ENCODE measurements around the gene NT5E.
A peak's percentile ranks its signal among the peaks of the same experiment; 100 is the strongest.

The NT5E gene

DNA sequence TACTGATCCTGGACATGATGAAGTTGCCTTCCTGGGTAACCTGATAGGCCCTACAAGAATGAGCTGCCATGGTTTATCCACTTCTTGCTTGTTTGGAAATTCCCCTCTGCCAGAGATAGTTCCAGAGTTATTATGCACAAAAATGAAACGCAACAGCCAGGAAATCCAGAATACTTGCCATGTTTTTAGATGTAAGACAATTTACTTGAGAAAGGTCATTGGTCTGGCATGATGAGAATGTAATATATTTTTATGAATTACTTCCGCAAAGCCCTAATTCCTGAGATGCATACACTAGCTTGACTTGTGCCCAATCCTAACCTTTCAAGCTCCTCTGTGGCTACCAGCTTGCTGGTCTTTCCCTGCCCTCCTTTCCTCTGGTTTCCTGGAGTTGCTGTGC lies 27.9 kb upstream of the NT5E start:
- DNase-seq (ENCODE audit: low spot score), result no peak

DNA sequence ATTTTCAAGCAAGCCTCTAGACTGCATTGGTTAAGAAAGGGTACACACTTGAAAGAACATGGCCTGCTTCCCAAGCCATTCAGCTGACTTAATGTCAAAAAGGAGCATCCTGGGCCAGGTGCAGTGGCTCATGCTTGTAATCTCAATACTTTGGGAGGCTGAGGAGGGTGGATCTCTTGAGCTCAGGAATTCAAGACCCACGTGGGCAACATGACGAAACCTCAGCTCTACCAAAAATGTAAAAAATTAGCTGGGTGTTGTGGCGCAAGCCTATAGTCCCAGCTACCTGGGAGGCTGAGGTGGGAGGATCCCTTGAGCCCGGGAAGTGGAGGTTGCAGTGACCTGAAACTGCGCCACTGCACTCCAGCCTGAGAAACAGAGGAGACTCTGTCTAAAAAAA lies 26.9 kb upstream of the NT5E start:
- no peak for DNase-seq (ENCODE audit: low spot score)

DNA sequence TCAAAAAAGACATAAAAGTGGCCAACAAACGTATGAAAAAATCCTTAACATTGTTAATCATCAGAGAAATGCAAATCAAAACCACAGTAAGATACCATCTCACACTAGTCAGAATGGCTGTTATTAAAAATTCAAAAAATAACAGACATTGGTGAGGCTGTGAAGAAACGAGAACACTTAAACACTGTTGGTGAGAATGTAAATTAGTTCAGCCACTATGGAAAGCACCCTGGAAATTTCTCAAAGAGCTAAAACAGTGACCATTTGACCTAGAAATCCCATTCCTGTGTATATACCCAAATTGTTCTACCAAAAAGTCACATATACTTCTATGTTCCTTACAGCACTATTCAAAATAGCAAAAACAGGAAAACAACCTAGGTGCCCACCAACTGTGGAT lies 24.9 kb upstream of the NT5E start:
- no peak for DNase-seq (ENCODE audit: low spot score)

DNA sequence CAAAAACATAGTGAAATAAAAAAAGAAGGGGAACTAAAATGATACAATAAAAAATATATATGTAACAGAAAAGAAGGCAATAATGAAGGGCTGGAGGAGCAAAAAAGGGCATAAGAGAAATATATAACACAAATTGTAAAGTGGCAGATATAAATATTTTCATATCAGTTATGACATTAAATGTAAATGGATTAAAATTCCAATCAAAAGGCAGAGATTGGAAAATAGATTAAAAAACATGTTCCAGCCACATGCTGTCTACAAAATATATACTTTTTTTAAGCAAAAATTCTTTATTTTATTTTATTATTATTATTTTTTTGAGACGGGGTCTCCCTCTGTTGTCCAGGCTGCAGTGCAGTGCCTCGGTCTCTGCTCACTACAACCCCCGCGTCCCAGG lies 23.9 kb upstream of the NT5E start:
- no peak for DNase-seq (ENCODE audit: low spot score)

DNA sequence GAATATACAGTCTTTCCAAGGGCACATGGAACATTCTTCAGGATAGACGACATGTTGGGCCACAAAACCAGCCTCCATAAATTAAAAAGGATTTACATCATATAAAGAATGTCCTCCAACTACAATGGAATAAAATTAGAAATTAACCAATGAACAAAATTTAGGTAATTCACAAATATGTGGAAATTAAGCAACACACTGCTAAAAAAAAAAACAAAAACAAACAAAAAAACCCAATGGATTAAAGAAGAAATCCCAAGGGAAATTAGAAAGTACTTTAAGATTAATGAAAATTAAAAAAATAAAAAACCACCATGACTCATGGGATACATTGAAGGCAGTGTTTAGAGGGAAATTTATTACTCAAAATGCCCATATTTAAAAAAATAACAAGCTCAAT lies 21.4 kb upstream of the NT5E start:
- DNase-seq (ENCODE audit: low spot score), result no peak

DNA sequence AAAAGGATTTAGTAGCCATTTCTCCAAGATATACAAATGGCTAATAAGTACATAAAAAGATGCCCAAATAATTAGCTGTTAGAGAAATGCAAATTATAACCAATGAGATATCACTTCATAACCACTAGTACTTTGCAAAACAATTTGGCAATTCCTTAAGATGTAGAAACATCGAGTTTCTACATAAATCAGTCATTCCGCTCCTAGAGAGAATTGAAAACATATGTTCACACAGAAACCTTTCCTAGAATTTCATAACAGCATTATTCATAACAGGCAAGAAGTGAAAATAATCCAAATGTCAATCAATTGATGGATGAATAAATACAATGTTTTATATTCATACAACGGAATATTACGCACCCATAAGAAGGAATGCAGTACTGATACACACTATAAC lies 20.5 kb upstream of the NT5E start:
- DNase-seq (ENCODE audit: low spot score), result no peak

DNA sequence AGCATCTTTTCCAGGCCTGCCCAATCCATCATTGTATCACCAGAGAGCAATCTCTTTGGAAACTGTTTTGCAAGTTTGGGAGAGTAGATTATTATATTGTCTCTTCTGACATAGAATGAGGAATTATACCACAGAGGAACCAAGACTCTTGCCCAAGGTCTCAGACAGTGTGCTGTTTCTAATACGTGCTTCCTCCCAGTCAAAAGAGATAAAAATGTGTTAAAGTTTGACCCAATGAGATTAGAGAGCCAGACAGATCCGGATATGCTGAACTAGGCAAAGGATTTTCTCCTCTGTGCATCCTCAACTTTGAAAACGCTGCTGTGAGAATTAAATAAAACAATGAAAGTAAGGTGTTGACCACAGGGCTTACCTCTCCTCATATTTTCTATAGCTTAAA lies 18.6 kb upstream of the NT5E start:
- DNase-seq (ENCODE audit: low spot score), result no peak

DNA sequence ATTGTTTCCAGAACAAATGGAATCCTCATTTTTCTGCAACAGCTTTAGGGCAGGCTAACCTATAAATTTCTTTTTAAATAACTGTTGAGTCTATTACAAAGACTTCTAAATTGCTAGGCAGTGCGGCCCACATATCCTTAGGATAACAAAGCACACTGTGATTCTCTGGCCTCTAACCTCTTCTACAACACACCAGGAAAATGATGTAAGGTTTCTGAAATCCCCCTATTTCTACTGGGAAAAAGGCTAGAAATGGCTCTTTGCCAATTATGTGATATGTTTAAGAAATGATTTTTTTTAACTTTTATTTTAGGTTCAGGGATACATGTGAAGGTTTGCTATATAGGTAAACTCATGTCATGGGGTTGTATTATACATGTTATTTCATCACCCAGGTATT lies 17.3 kb upstream of the NT5E start:
- no peak for DNase-seq (ENCODE audit: low spot score)

DNA sequence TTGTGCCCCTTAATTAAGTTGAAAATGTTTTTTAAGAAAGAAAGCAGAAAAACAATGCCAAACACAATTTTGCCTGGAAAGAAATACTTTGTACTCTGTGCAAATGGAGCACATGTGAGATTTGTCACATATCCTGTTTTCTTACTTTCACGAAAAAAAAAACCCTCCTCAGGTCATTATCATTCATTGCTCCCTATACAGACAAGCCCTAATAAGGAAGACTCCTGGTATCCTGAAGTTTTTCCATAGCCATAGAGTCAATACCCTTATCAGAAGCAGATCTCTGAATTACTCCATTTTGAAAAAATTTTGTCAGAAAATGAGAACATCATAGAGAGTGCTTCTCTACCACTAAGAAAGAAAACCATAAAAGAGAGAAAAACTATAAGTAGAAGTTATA lies 14.0 kb upstream of the NT5E start:
- no peak for DNase-seq (ENCODE audit: low spot score)

DNA sequence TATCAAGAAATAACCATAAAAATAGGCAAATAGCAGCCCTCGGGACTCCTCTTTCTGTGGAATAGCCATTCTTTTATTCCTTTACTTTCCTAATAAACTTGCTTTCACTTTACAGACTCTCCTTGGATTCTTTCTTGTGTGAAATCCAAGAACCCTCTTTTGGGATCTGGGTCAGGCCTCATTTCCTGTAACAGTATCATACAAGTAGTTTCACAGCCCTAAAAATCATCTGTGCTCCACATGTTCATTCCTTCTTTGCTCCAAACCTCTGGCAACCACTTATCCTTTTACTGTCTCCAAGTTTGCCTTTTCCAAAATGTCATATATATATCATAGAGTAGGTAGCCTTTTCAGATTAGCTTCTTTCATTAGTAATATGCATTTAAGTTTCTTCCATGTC lies 13.5 kb upstream of the NT5E start:
- no peak for DNase-seq (ENCODE audit: low spot score)

DNA sequence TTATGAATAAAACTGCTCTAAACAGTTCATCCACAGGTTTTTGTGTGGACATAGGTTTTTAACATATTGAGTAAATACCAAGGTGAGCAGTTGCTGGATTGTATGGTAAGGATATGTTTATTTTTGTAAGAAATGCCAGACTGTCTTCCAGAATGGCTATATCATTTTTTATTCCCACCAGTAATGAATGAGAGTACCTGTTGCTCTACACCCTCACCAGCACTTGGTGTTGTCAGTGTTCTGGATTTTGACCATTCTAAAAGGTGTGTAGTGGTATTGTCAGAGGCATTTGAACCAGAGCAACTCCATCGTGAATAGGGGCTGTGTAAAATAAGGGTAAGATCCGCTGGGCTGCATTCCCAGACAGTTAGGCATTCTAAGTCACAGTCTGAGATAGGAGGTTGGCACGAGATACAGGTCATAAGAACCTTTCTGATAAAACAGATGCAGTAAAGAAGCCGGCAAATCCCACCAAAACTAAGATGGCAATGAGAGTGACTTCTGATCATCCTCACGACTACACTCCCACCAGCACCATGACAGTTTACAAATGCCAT lies 12.9 kb upstream of the NT5E start:
- DNase-seq (ENCODE audit: low spot score), result no peak

DNA sequence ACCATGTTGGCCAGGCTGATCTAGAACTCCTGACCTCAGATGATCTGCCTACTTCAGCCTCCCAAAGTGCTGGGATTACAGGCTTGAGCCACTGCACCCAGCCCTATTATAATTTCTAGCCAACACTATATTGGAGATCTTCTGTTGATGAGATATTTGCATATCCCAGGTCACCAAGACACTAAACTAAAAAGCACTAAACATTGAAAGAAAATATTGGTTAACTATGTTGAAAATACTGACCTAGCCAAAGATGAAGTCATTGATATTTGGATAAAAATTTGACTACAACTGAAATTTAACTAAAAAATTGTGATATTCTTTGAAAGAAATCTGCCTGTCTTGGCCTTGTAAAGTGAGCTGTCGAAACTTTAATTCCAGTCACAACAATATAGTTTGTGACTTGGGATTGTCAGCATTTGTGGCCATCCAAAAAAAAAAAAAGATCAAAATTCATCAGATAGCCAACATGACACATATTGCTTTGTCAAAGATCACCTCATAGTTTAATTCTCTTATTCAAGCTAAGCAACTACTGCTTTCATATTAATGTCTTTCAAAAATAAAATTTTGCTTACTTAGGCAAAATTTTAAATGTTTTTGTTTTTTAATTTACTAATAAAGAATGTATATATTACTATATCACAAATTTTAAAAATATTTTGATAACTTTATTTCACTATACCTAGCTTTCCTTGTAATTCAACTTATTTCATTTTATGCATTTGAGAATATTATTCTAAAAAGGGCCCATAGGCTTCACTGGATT lies 6.3 kb upstream of the NT5E start:
- DNase-seq (ENCODE audit: low spot score), result no peak

DNA sequence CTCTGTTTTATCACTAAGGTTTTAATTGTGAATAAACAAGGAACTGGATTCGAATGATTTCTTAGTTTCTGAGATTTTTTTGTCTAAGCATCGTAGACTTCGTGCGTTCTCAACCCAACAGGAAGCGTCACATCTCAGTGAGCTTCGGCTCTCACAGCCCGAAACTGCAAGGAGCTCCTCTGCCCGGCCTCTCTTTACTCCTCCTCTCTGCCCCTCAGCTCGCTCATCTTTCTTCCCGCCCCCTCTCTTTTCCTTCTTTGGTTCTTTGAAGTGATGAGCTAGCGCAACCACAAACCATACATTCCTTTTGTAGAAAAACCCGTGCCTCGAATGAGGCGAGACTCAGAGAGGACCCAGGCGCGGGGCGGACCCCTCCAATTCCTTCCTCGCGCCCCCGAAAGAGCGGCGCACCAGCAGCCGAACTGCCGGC lies 480 bp upstream of the NT5E start:
- peak; percentile 9 for DNase-seq (ENCODE audit: low spot score)

DNA sequence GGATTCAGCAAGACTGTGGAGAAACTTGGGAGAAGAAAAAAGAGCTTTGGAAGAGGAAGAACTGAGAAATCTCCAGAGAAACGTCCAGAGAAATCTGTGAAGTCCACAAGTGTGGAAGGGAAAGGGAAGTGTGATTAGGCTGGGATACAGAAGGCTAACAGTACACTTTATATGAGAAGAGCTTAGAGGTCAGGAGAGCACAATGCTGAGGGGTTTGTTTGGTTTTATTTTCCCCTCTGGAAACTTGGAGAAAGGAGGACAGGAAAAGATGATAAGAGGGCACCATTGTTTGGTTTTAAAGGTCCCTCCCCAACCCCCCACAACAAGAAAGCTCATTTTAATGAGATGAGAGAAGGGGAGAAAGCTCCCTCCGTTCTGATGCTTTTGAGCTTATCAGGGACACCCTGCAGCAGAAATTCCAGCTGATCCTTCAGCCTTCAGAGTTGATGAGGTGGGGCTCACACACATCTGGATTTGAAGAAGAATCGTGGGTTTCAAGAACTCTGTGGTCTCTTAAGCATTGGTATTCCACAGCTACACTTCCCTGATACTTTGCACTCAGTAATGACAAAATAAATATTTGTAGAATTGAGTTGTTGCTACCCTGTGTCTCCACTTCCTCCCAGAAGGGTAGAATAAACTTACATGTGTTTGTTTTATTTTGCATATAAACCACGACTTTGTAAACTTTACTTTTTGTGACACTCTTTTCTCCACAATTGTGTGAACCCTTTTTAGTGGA lies 1.9 kb downstream of the NT5E start:
- no peak for DNase-seq (ENCODE audit: low spot score)

DNA sequence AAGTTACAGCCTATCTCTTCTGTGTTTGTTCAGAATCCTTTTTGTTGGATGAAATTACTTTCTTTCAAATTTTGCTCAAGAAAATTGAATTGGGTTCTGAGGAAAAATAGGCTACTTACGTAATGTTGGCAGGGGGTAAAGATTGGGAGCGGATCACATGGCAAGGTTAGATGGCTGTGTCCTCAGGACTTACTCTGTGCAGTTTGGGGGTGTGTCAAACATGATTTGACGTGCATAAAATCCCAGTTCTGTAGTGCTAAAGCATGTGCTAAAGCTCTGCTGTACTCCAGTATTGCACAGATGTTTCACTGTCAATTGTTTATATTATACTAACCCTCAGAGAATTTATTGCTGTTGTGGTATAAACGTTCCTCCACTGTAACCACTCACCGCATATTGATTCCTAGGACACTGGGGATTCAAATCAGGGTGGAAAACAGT lies 2.6 kb downstream of the NT5E start:
- no peak for DNase-seq (ENCODE audit: low spot score)

DNA sequence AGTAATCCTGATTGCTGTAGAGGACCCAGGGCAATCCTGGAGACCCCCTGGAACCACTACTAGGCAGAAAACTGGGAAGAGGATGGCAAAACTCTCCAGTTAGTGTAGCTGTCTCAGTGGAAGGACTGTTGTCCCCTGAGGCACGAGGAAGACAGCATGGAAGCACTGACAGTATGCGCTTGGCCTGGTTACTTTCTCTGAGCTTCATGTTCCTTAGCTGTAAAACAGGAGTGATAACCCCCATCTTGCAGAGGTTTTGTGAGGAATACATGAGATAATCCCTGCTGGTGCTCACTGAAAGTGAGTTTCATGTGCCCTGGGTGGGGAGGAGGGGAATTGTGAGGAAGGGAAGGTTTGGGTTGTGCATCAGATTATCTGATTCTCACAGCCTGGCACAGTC lies 3.2 kb downstream of the NT5E start:
- no peak for DNase-seq (ENCODE audit: low spot score)

DNA sequence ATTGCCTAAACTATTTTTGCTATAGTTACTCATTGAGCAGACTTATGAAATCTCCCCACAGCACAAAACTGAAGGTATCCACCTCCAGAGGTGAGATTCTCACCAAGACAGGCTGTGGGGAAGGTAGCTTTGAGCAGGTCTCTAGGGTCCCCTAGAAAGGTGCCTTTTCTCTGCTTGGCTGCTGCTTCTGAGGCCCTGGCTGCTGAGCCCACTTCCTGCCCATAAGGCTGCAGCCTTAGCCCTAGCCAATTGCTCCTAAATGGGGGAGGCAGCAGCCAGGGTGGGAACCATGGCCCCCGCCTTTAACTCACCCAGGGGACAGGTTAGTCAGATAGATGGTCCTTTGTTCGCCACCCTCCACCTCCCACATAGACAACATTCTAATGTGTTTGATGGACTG lies 3.6 kb downstream of the NT5E start:
- no peak for DNase-seq (ENCODE audit: low spot score)

DNA sequence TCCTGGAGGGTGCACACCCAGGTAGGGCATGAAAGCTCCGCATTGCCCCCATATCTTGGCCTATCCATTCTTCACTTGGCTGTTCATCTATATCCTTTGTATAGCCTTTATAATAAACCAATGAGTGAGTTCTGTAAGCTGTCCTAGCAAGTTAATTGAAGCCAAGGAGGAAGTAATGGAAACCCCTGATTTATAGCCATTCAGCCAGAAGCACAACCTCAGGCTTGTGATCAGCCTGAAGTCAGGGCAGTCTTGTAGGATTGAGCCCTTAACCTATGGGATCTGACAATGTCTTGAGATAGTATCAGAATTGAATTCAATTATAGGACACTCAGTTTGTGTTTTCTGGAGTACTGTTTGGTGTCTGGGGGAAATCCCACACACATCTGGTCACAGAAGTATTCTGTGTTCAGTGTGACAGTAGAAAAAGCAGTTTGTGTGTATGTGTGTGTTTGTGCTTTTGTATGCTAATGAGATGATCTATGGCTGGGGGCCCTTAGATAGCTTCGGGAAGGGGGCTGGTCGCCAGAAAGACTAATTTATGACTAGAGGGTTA lies 5.7 kb downstream of the NT5E start:
- DNase-seq (ENCODE audit: low spot score), result no peak

DNA sequence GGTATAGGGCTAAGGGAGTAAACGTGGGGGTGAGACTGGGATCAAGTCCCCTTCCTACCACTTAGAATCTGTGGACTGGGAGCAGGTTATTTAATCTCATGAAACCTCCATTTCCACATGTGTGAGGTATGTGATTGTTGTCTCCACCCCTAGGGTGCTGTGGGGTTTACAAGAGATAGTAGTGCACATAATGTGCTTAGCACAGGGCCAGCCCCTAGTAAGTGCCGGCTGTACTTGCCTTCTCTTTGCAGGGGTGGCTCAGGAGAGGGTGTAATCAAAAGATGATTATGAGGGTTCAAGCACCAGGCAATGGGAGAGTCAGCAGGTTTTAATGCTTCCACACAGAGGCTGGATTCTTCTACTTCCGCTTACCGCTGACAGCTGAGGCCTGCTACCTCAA lies 6.9 kb downstream of the NT5E start:
- no peak for DNase-seq (ENCODE audit: low spot score)

DNA sequence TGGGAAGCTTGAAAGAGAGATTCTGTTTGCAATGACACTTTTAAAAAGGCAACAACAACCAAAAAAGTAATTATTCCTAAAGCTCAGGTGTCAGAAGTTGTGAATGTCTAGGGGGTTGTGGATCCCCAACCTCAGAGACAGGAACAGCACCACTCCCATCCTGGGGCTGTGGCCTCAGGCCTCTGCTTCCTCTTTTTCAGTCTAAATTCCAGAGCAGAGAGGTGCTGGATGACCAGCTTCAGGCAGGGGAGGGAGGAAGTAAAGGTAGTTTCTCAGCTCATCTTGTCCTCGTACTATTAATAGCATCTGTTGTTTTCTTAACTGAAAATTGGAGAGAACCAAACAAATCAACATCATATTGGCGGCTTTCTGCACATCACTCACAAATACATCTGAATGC lies 8.3 kb downstream of the NT5E start:
- DNase-seq (ENCODE audit: low spot score), result no peak

DNA sequence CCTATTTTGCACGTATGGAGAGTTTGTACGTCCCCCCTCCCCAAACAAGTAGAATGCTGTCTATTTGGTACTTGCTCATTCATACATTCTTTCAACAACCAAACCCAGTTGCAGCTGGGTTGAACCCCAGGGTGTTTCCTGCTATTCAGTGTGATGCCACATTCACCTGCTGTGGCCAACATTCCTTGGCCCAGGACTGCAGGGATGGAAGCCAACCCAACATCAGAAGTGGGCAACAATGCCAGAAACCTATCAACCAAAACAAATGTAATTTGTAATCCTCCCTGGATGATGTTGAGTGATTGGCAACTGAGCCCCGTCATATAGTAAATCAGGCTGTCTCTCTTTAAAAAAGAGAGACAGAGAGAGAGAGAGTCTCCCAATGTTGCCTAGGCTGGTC lies 8.9 kb downstream of the NT5E start:
- no peak for DNase-seq (ENCODE audit: low spot score)

DNA sequence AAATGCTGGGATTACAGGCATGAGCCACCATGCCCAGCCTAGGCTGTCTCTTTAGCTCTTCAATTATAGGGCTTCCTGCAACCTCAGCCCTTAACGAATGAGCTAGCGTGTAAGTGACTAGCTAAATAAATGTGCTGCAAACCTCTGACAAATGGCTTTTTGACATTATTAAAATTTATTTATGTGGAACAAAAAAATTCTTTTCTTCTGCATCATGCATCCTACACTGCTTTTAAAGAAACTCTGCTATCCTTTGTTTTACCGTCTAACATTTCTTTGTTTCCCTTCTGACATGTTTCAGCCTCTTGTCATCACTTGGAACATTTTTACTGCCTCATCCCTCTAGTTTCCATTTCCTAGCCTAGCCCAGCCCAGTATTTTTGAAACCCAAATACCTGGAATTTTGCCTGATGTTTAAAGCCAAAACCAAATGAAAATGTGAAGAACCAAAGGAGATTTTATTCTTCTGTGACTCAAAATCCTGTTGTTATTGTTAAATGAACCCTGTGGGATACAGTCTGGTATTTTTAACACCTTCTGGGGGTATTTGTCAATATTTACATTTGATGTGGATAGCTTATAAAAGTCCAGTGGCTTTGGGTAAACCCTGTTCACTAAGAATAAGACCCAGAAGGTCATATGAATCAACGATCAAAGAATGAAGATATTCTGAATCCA lies 9.5 kb downstream of the NT5E start:
- no peak for DNase-seq (ENCODE audit: low spot score)
